K562 (cell line): ENCODE measurements around the gene VENTX.

Experiments
- CTCF ChIP-seq, 3 experiments: IDR thresholded peaks in 2 of 3; conservative IDR thresholded peaks in 1 of 3; 2 replicates each; pipeline ENCODE4 v1.5.1; 2011 to 2012; ENCODE audit warnings: low read length in 3 of 3, mild to moderate bottlenecking in 3 of 3, control low read depth in 2 of 3, improper control_type of control experiment in 1 of 3, inconsistent platforms in 1 of 3, low read depth in 1 of 3, mixed read lengths in 1 of 3, moderate library complexity in 1 of 3; ENCODE audit not compliant: insufficient read depth in 2 of 3
- KDM2B ChIP-seq: fragments of 250-450 bp; sonication (Bioruptor Pico); IDR thresholded peaks from 2 replicates; pipeline ENCODE4 v1.8.0; 2021; ENCODE audit warnings: mild to moderate bottlenecking, moderate library complexity
- POLR2A ChIP-seq: fragments of 450-650 bp; conservative IDR thresholded peaks from 2 replicates; pipeline ENCODE4 v1.6.1; 2016
- ZNF253 ChIP-seq: fragments of 250-450 bp; sonication (Bioruptor Pico); conservative IDR thresholded peaks from 2 replicates; pipeline ENCODE4 v1.6.1; 2021; ENCODE audit warnings: mild to moderate bottlenecking
- ZNF551 ChIP-seq: fragments of 250-450 bp; sonication (Bioruptor Pico); IDR thresholded peaks from 2 replicates; pipeline ENCODE4 v1.5.0; 2021; ENCODE audit warnings: mild to moderate bottlenecking, moderate library complexity

GRCh38 chr10:133281084-133281483 lies 43.4 kb downstream of the VENTX start:
- TF ChIP-seq KDM2B (CRISPR knock-in tag) (no peak), CTCF (IDR thresholded peaks at IDR 0.05 in 2 of 3, conservative IDR thresholded peaks at IDR 0.05 in 1 of 3; ENCODE audit: insufficient read depth in 2 of 3, low read depth in 1 of 3, low read length in 3 of 3) (no peak), ZNF551 (CRISPR knock-in tag) (no peak), ZNF253 (CRISPR knock-in tag) (no peak), POLR2A (no peak)
